CD4-positive, alpha-beta T cell (primary cell): ENCODE data around the gene GLCCI1. TPM values are rescaled to one million over a fixed set of nuclear protein-coding genes. Genes with fewer than 3 reads are reported as not detected.

Source experiments
- ATAC-seq: fragments of 200-7000 bp; cut with Tn5 transposase; one replicate; pipeline ENCODE4 v1.10.0; 2022; ENCODE audit warnings: mild to moderate bottlenecking; ENCODE audit not compliant: poor library complexity
- CTCF ChIA-PET: fragments of 350-600 bp; sonication (Branson Sonifier 250); formaldehyde crosslinking; loops from one replicate; lab custom pipeline; 2021; ENCODE audit warnings: antibody characterized with exemption, inconsistent platforms; lab: Charles Lee
- POLR2A ChIA-PET: fragments of 350-600 bp; sonication (Branson Sonifier 250); formaldehyde crosslinking; loops from one replicate; lab custom pipeline; 2021; ENCODE audit warnings: antibody characterized with exemption, inconsistent platforms; lab: Charles Lee
- DNase-seq, 14 experiments: peaks; one replicate each; pipeline ENCODE4 v3.0.0-alpha.2; 2013 to 2020; ENCODE audit warnings: mixed read lengths in 2 of 14
- H3K27ac ChIP-seq, 2 donors: one replicate each; pipeline versions ENCODE4 v1.5.1 to v1.7.0; 2013; ENCODE audit warnings: low read length in 2 of 2, low read depth in 1 of 2, mild to moderate bottlenecking in 1 of 2
- H3K27me3 ChIP-seq, 2 experiments: 1 replicate in 1 of 2; 2 replicates in 1 of 2; pipeline versions ENCODE4 v1.6.1 to v1.7.0; 2013; ENCODE audit warnings: low read length in 2 of 2, control low read depth in 1 of 2, mild to moderate bottlenecking in 1 of 2, moderate library complexity in 1 of 2; ENCODE audit not compliant: insufficient read depth in 2 of 2, control insufficient read depth in 1 of 2
- H3K36me3 ChIP-seq: one replicate; pipeline ENCODE4 v1.6.1; 2013; ENCODE audit warnings: low read length, control low read depth; ENCODE audit not compliant: insufficient read depth
- H3K4me1 ChIP-seq: one replicate; pipeline ENCODE4 v1.6.1; 2013; ENCODE audit warnings: low read length, control low read depth; ENCODE audit not compliant: insufficient read depth
- H3K4me3 ChIP-seq: one replicate; pipeline ENCODE4 v1.5.1; 2013; ENCODE audit warnings: mild to moderate bottlenecking, low read length, moderate library complexity
- H3K9me3 ChIP-seq, 2 experiments: 1 replicate in 1 of 2; 2 replicates in 1 of 2; pipeline versions ENCODE4 v1.6.1 to v1.7.0; 2013; ENCODE audit warnings: low read length in 2 of 2, mild to moderate bottlenecking in 2 of 2, control low read depth in 1 of 2, moderate library complexity in 1 of 2; ENCODE audit not compliant: control insufficient read depth in 1 of 2, insufficient read depth in 1 of 2
- H3K27ac Mint-ChIP-seq: one replicate; pipeline ENCODE4 v1.8.0; 2020; ENCODE audit warnings: mixed read lengths
- H3K27me3 Mint-ChIP-seq: one replicate; pipeline ENCODE4 v1.8.0; 2021; ENCODE audit warnings: mixed read lengths
- H3K36me3 Mint-ChIP-seq: one replicate; pipeline ENCODE4 v1.8.0; 2021; ENCODE audit warnings: low read depth, mixed read lengths
- H3K4me1 Mint-ChIP-seq: one replicate; pipeline ENCODE4 v1.8.0; 2021; ENCODE audit warnings: low read depth, mixed read lengths
- H3K4me3 Mint-ChIP-seq: one replicate; pipeline ENCODE4 v1.8.0; 2020; ENCODE audit warnings: mild to moderate bottlenecking, mixed read lengths
- H3K9me3 Mint-ChIP-seq: one replicate; pipeline ENCODE4 v1.8.0; 2020; ENCODE audit warnings: mixed read lengths
- CTCF ChIP-seq: fragments of 200-600 bp; IDR thresholded peaks from one replicate; pipeline ENCODE4 v1.8.0; 2022; ENCODE audit warnings: antibody characterized with exemption, mild to moderate bottlenecking
- intact Hi-C, 2 experiments: fragments of 100-400 bp; cut with DNase I in 1 of 2; cut with micrococcal nuclease in 1 of 2; formaldehyde crosslinking; loops; one replicate each; pipeline versions ENCODE4 v1.15.1 to v1.9.0; 2023 to 2025; cut with DNase I, micrococcal nuclease
- total RNA-seq, 174 experiments: library from RNA in 2 of 174; stranded (reverse) in 2 of 174; gene quantifications; one replicate each; pipeline ENCODE4 v1.2.3 and lab custom pipeline; 2021 to 2026

Gene GLCCI1
- total RNA-seq, 2 experiments from 2014 or later = 22.2 to 22.3 TPM

DNA sequence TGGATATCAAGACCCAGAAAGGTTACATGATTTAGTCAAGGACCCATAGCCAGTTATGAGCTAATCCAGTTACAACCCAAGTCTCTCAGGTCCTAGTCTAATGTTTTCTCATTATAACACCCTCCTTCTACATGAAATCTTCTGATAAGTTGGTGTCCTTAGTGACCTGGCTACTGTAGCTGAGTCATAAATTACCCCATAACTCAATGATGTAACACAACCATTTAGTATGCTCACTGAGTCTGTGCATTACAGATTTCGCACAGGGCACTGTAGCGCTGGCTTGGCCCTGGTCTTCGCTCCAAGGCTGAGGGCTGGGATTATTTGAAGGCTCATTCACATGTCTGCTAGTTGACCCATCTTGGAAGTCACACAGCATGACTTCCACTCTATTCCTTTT is 36.0 kb upstream of the GLCCI1 start:
- ChIA-PET POLR2A (no interaction called here), CTCF (no interaction called here)
- no peaks in the 10 kb centered on the region for H3K4me1 ChIP-seq
- H3K9me3 ChIP-seq = no peaks in the 10 kb centered on the region
- no peak for DNase-seq
- H3K4me3 ChIP-seq = no peak overlapping the region
- no peaks in the 10 kb centered on the region for H3K27me3 Mint-ChIP-seq
- intact Hi-C loops = no loop called here
- ATAC-seq = no peak
- H3K27me3 ChIP-seq = no peaks in the 10 kb centered on the region
- TF ChIP-seq CTCF = no peak
- no peaks in the 10 kb centered on the region for H3K4me1 Mint-ChIP-seq
- no peaks in the 10 kb centered on the region for H3K9me3 Mint-ChIP-seq
- H3K36me3 ChIP-seq = no peaks in the 10 kb centered on the region
- H3K4me3 Mint-ChIP-seq = no peak overlapping the region
- H3K36me3 Mint-ChIP-seq = no peaks in the 10 kb centered on the region
- no peak overlapping the region for H3K27ac Mint-ChIP-seq
- no peak overlapping the region for H3K27ac ChIP-seq

GRCh38 chr7:7933915-7934526 is 34.6 kb upstream of the GLCCI1 start:
- intact Hi-C loops = no loop called here
- no peaks in the 10 kb centered on the region for H3K27me3 ChIP-seq
- Mint-ChIP-seq H3K27me3 (no peaks in the 10 kb centered on the region), H3K4me3 (no peak overlapping the region), H3K9me3 (no peaks in the 10 kb centered on the region), H3K4me1 (no peaks in the 10 kb centered on the region), H3K36me3 (no peaks in the 10 kb centered on the region), H3K27ac (no peak overlapping the region)
- ChIA-PET CTCF (no interaction called here), POLR2A (no interaction called here)
- no peak overlapping the region for H3K4me3 ChIP-seq
- no peaks in the 10 kb centered on the region for H3K4me1 ChIP-seq
- H3K27ac ChIP-seq = no peak overlapping the region
- ATAC-seq (no peak), DNase-seq (peak in 1 of 14 experiments; percentile 30)
- no peaks in the 10 kb centered on the region for H3K36me3 ChIP-seq
- no peaks in the 10 kb centered on the region for H3K9me3 ChIP-seq
- TF ChIP-seq CTCF = no peak

DNA sequence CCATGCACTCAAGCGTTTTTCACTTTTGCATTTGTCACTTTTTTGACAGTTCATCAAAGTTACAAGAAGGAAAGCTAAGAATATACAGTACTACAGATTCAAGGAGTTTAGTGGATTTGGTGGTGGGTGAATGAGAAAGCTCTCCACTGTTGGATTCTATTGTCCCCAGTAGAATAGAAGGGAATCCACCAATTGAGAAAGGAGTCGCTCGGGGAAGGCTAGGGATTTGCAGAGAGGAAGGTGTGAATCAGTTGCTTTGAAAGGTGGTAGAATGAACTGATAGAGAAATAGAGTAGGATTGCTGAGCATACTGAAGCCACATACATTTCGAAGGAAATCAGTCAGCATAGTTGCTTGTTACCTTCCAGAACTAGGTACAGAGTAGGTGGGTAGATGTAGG is 33.7 kb upstream of the GLCCI1 start:
- no peaks in the 10 kb centered on the region for H3K27me3 ChIP-seq
- Mint-ChIP-seq H3K4me3 (no peak overlapping the region), H3K27me3 (no peaks in the 10 kb centered on the region), H3K9me3 (no peaks in the 10 kb centered on the region), H3K36me3 (no peaks in the 10 kb centered on the region), H3K27ac (no peak overlapping the region), H3K4me1 (no peaks in the 10 kb centered on the region)
- CTCF ChIA-PET = interaction anchor here (1.2 kb wide), 1 partner anchor 10 kb away, joined by 3 read pairs; no protein-coding TSS in a partner anchor
- ATAC-seq = no peak
- TF ChIP-seq CTCF = no peak
- H3K9me3 ChIP-seq = no peaks in the 10 kb centered on the region
- intact Hi-C loops = no loop called here
- H3K36me3 ChIP-seq = no peaks in the 10 kb centered on the region
- POLR2A ChIA-PET = no interaction called here
- no peak for DNase-seq
- H3K4me3 ChIP-seq = no peak overlapping the region
- H3K4me1 ChIP-seq = no peaks in the 10 kb centered on the region
- H3K27ac ChIP-seq = no peak overlapping the region
